Upper lobe of left lung (tissue), 4 donors: Measurements from ENCODE around the gene CLDN8.

ENCODE experiments used
- CTCF ChIP-seq, 6 experiments: fragments of 450-650 bp in 4 of 6; fragments of 200-600 bp in 2 of 6; sonication (generic) in 2 of 6; IDR thresholded peaks; one replicate each; pipeline ENCODE4 v1.5.1; 2016 to 2019; ENCODE audit warnings: antibody characterized with exemption in 6 of 6
- EP300 ChIP-seq, 4 donors: sonication (generic); formaldehyde crosslinking; IDR thresholded peaks; one replicate each; pipeline ENCODE4 v1.5.1; 2017; ENCODE audit warnings: antibody characterized with exemption in 4 of 4, control low read depth in 2 of 4
- POLR2A ChIP-seq, 4 donors: fragments of 450-650 bp; IDR thresholded peaks; one replicate each; pipeline ENCODE4 v1.5.1; 2016 to 2017; ENCODE audit warnings: antibody characterized with exemption in 4 of 4, mild to moderate bottlenecking in 2 of 4
- POLR2AphosphoS5 ChIP-seq, 2 donors: sonication (generic); formaldehyde crosslinking; IDR thresholded peaks; one replicate each; pipeline ENCODE4 v1.5.1; 2017; ENCODE audit warnings: antibody characterized with exemption in 2 of 2

- TF ChIP-seq CTCF (IDR thresholded peaks at IDR 0.05) (no peak), POLR2A (IDR thresholded peaks at IDR 0.05) (no peak), POLR2AphosphoS5 (IDR thresholded peaks at IDR 0.05) (no peak), EP300 (IDR thresholded peaks at IDR 0.05) (no peak)
Measured at GRCh38 chr21:30234050-30234449, 18.2 kb upstream of the CLDN8 start.
